HG03064 (cell line): Measurements from ENCODE around the gene ZNF687.

Source experiments
- ATAC-seq: cut with Tn5 transposase; IDR thresholded peaks from one replicate; pipeline ENCODE4 v1.9.1; 2021; ENCODE audit warnings: low read depth; ENCODE audit not compliant: unreplicated experiment

The ZNF687 gene, protein sequence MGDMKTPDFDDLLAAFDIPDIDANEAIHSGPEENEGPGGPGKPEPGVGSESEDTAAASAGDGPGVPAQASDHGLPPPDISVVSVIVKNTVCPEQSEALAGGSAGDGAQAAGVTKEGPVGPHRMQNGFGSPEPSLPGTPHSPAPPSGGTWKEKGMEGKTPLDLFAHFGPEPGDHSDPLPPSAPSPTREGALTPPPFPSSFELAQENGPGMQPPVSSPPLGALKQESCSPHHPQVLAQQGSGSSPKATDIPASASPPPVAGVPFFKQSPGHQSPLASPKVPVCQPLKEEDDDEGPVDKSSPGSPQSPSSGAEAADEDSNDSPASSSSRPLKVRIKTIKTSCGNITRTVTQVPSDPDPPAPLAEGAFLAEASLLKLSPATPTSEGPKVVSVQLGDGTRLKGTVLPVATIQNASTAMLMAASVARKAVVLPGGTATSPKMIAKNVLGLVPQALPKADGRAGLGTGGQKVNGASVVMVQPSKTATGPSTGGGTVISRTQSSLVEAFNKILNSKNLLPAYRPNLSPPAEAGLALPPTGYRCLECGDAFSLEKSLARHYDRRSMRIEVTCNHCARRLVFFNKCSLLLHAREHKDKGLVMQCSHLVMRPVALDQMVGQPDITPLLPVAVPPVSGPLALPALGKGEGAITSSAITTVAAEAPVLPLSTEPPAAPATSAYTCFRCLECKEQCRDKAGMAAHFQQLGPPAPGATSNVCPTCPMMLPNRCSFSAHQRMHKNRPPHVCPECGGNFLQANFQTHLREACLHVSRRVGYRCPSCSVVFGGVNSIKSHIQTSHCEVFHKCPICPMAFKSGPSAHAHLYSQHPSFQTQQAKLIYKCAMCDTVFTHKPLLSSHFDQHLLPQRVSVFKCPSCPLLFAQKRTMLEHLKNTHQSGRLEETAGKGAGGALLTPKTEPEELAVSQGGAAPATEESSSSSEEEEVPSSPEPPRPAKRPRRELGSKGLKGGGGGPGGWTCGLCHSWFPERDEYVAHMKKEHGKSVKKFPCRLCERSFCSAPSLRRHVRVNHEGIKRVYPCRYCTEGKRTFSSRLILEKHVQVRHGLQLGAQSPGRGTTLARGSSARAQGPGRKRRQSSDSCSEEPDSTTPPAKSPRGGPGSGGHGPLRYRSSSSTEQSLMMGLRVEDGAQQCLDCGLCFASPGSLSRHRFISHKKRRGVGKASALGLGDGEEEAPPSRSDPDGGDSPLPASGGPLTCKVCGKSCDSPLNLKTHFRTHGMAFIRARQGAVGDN

DNA sequence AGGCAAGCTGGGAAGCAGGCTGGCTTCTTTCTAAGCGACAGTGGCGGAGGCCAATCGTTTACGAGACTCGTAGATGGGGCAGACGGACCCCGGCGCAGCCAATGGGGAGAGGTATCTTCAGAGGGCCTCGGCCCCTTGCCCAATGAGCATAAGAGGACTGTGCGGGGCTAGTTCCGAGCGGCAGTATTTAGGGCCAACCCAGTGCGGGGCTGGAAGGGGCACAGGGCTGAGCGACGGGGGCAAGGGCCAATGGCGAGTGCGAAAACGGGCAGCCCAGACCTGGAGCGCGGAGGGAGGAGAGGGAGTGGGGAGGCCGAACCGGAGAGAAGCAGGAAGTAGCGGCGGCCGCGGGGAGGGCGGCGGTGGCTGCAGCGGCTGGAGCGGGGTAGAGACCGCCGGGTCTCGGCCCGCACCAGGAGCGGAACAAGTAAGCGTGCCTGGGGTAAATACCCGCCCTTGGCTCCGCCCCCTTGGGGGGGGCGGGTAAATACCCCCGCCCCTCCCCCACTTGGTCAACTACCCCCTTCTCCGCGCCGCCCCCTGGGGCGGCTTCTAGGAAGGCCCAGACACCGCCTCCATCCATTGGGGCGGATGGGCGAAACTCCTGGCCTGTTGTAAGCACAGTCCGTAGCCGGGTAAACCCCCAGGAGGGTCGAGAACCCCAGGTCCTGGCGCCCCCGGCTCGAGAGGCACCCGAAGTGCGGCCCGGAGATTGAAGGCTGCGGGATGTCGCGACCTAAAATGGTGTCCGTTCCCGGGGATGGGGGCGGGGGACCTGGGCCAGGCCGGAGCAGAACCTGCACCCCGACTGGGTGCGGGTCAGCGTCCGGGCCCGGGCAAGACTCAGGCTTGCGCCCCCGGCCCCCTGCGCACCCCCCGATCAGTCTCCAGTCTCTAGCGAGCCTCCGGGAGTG, at the start of gene ZNF687:
ZNF687 (plus strand) TSS at position 331 of the 914 bp plus-strand sequence. CDS start 3,993 bp downstream, outside the sequence.
- peak; percentile 77 for ATAC-seq

DNA sequence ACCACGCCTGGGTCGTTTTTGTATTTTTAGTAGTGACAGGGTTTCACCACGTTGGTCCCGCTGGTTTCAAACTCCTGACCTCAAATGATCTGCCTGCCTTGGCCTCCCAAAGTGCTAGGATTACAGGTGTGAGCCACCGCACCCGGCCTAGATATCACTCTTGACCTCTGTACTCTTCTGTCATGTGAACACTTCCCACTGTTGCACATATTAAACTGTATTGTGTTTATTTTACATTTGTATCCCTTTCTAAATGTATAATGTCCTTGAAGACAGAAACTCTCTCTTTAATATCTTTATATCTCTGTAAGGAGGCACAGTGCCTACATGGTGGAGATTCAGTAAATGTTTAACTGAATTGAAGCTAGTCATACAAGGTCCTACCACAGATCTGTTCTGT, 46.9 kb upstream of the ZNF687 start:
- ATAC-seq = no peak

DNA sequence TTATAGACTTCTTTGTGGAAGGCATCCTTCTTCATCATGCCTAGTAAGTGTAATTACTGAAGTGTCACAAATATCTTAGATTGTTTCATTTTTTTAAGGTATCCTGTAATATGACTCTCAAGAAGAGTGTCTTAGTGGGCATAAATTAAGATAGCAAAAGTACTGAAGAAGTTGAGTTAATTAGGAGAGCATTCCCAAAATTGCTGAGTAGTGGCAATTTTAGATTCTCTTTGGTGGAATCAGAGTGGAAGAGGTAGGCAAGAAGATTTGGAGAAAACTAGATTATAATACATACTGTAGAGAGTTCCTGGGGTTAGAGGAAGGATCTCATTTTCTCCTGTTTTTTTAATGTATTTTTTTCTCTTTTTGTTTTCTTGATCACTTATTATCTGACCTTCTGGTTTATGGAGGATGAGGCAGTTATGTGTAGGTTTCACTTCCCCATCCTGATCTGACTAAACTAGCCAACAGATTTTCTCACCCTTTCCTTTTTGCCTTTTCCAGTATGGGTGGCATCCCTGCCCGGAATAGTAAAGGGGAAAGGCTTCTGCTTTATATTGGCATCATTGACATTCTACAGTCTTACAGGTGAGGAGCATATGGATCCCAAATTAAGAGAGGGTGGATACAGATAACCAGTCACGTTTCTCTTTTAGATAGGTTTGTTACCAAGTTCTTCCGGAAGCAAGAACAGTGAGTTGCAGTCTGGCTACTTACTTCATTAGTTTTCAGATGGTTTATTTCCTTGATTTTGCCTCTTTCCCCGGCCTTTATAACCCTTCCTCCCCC, 44.2 kb upstream of the ZNF687 start:
- no peak for ATAC-seq

DNA sequence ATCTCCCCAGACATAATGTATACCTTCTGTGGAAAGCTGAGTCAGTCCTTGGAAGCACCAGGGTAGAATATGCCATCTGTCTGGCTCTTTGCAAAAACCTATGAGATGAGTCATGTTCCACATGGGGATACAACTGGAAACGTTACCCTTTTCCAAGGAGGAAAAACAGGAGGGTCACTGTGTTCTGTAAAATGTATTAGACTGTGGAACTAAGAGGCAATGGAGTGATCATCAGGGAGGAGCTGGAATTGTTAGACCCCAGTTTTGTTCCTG, 43.7 kb upstream of the ZNF687 start:
- no peak for ATAC-seq

DNA sequence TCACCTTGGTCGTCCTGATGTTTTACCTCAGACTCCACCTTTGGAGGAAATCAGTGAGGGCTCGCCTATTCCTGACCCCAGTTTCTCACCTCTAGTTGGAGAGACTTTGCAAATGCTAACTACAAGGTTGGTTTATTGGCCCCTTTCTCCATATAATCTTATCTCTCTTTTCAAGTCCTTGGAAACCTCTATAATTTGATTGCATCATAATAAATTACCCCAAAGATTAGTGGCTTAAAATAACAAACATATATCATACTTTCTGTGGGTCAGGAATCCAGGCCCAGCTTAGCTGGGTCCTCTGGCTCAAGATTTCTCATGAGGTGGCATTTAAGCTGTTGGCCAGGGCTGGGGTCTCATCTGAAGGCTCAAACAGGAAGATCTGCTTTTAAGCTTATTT, 39.7 kb upstream of the ZNF687 start:
- no peak for ATAC-seq

DNA sequence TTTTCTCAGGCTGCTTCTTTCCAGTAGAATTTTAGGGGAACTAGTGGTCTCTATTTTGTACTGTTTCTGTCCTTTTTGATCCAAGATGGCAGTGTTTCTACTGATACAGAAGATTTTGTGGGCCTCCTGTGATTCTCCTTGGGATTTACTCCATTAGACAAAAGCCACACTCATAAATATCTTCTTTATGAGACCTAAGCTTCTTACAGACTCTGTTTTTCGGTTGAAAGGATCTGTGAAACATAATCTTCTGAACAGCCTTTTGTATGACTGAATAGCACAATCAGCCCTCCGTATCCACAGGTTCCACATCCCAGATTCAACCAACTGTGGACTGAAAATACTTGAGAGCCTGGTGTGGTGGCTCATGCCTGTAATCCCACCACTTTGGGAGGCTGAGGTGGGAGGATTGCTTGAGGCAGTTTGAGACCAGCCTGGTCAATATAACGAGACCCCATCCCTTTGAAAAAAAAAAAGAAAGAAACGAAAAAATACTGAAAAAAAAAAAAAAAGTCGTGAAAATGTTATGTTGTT, 38.3 kb upstream of the ZNF687 start:
- ATAC-seq = no peak

DNA sequence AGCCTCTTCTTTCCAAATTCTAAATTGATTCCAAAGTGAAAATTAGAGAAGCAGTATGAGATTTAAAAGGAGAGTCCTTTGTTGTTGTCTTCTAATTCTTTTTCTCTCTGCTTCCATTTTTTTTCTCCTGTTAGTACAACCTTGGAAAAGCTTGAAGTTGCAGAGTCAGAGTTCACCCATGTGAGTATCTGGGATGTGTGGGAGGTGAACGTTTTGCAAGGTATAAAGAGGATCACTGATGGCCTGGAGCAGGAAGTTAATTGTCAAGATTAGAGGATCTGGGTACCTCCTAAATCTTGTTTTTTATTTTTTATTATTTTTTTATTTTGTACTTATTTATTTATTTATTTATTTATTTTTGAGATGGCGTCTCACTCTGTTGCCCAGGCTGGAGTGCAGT, 35.3 kb upstream of the ZNF687 start:
- no peak for ATAC-seq

DNA sequence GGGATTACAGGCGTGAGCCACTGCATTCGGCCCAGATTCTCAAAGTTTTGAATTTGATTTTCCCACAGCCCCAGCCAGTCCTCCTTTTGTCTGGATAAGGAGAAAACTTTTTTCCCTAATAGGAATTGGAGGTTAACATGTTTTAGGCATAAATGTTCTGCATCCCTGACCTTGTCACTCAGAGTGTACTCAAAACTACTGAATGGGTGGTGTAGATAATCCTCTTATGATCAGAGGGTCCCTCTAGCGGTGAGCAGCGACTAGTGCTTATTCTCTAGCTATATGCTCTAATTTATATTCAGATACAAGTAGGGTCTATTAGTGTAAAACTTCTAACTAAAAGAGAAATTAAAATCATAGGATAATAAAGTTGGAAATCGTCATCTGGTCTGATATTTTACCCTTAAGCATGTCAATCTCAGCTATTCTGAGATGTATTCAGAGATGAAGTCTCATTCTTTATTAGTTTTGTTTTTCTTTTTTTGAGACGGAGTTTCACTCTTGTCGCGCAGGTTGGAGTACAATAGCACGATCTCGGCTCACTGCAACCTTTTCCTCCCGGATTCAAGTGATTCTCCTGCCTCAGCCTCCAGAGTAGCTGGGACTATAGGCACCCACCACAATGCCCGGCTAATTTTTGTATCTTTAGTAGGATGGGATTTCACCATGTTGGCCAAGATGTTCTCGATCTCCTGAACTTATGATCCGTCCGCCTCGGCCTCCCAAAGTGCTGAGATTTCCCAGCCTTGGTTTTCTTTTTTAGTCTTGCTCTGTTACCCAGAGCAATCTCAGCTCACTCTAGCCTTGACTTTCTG, 30.2 kb upstream of the ZNF687 start:
- ATAC-seq = no peak

DNA sequence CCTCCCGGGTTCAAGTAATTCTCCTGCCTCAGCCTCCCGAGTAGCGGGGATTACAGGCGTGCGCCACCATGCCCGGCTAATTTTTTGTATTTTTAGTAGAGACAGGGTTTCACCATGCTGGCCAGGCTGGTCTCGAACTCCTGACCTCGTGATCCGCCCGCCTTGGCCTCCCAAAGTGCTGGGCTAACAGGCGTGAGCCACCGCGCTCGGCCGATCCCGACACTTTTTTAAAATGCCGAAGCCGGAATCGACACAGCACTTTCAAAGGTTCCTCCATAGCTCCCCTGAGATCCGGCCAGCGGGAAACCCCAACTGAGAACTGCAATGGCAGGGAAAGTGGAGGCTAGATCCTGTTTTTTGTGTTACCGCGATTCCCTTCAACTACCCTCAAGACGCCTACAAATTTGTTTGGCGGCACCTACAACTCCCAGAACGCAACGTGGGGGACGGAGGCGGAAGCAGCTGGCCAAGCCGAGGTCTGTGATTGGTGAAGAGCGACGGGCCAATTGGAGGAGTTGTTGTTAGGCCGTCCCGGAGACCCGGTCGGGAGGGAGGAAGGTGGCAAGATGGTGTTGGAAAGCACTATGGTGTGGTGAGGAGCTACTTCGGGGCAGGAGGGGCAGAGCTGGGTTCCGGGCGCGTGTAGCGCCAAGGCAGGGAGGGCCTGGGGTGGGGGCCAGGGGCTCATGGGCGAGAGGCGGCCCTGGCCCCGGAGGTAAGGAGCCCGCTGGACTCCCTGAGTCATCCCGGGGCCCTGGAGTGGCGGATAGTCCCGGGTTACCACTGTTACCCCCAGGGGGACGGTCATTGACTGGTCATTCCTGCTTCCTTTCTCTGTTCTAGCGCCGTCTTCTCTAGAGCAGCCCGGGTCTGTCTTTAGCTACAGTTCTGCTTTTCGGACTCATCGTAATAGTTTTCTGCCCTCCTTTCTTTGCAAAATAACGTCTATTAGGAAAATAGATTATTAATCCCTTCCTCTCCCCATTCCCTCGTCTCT, 27.6 kb upstream of the ZNF687 start, which contains the start of gene PSMD4:
PSMD4 (plus strand) TSS at position 518 of the 997 bp plus-strand sequence; CDS start at position 567, 49 bp downstream.
- ATAC-seq = peak; percentile 85

DNA sequence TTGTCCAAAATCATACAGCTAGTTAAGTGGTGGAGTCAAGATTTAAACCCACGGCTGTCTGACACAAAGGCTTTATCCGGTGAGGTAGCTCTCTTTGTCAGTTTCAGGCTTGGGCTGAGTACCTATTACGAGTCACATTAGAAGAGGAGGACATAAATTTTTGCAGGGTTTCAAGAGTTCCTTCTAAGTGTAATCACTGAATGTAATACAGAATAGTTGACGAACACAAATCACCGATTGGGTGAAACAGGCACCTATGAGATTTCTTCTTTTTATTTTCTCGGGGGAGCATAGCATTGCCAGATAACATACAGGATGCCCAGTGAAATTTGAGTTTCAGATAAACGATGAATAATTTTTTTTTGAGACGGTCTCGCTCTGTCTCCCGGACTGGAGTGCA, 26.7 kb upstream of the ZNF687 start:
- no peak for ATAC-seq

DNA sequence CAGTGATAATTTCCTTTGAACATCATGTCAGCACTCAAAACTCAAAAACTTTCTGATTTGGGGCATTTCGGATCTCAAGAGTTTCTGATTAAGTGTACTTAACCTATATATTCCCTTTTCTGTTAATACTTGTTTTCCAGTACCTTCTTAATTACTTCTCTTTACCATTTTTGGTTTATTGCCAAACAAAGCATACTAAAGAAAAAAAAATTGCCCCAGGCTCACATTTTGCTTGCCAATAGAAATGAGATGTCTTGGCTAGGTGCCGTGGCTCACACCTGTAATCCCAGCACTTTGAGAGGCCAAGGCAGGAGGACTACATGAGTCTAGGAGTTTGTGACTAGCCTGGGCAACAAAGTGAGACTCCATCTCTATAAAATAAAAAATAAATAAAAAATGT, 22.7 kb upstream of the ZNF687 start:
- ATAC-seq = no peak

DNA sequence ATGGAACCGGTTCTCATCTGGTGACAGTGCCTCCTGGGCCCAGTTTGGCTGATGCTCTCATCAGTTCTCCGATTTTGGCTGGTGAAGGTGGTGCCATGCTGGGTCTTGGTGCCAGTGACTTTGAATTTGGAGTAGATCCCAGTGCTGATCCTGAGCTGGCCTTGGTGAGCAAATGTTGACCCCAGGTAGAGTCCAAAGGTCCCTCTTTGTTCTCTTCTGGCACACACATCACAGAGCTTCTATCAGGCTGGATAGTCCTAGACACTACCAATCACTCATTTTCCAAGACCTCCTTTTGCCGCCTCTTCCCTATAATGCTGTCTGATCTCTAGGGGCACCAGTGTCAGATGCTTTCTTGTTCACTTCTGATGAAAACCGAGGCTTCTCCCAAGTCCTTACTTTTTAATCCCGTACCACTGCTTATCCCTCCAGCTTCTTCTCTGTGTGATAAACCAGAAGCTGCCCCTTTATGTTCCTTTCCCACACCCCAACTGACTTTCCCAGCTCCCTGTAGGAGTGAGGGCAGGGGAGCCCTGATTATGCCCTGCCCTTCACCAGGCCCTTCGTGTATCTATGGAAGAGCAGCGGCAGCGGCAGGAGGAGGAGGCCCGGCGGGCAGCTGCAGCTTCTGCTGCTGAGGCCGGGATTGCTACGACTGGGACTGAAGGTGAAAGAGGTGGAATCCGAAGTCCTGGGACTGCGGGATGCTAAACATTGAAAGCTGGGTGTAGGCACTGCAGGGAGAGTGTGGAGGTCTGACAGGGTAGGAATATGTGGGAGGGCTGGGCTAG, 16.5 kb upstream of the ZNF687 start:
- ATAC-seq = no peak

DNA sequence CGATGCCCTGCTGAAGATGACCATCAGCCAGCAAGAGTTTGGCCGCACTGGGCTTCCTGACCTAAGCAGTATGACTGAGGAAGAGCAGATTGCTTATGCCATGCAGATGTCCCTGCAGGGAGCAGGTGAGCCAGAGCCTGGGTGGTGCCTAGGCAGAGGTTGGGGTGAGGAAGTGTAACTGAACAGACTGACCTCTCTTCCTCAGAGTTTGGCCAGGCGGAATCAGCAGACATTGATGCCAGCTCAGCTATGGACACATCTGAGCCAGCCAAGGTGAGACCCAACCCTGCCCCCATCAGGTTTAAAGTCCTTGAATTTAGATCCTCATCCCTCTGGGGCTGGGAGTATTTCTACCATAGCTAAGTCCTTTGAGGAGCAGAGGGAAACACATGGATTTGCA, 15.8 kb upstream of the ZNF687 start:
- ATAC-seq = no peak

DNA sequence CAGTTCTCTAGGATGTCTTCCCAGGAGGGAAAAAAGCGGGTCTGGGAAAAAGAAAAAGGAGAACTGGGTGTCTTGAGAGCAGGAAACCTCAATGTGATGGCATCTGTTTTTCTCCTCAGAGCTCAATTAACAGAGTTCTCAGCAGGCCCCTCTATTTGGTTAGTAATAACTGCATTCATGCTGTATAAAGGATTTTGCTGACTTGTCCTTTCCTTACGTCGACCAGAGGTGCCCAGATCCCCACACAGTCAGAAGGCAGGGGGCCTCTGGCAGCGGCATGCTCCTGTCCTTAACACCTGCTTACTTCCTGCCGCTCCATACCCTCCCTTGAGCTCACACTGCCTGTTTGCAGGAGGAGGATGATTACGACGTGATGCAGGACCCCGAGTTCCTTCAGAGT, 15.3 kb upstream of the ZNF687 start:
- no peak for ATAC-seq

DNA sequence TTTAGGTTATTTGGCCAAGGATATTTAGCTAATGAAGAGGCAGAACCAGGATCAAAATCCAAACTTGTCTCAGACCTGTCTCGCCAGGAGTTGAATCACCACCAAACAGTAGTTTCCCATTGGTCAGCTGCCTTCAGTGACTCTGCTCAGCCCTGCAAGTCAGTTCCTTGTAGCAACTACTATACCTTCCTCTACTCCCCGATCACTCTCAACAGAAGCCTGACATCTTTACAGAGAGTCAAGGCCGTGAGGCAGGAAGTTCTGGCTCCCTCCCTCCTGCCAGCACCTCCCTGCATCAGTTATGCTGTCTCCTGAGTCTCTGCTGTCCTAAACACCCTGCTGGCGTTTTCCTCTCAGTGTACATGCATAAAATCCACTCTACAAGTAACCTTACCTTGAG, 14.3 kb upstream of the ZNF687 start:
- no peak for ATAC-seq

DNA sequence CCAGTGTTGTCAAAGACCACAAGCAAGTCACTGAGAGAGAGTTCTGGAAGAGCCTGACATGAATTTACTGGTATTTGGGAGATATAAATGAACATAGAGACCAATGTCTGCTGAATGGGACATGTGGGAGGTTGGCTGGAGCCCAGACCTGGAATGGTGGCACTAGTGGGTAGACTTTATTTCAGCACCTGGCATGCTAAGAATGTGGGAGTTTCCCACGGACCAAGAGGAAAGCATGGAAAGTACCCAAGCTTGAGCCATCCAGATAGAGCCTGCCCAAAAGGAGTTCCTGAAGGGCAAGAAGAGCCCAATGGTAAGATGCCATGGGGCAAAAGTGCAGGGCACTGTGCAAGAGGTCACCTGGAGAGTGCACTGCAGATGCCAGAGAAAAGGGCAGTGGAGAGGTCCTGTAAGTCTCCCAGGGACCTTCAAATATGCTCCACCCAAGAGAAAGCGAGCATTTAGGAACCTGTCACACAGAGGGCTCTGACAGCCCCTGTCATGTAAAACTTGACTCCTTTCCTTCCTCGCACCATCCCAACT, 8.1 kb upstream of the ZNF687 start:
- ATAC-seq = no peak
